22Rv1 (cell line): ENCODE results near the gene MYRIP.
"Not testable (repeated sequence)": the region's sequence is repeated elsewhere in the genome, so short reads cannot be mapped to it uniquely, and the experiment has no call there.

Source experiments
- H3K27ac ChIP-seq: fragments of 450-650 bp; 2 replicates; pipeline ENCODE4 v1.5.1; 2017
- ZFX ChIP-seq: fragments of 450-650 bp; IDR thresholded peaks from 2 replicates; pipeline ENCODE4 v1.6.1; 2017; ENCODE audit warnings: antibody characterized with exemption, borderline replicate concordance
- TF ChIP-seq, protein P1 (sequence below): fragments of 450-650 bp; IDR thresholded peaks from 2 replicates; pipeline ENCODE4 v1.5.1; 2017; ENCODE audit warnings: mild to moderate bottlenecking

The MYRIP gene

DNA sequence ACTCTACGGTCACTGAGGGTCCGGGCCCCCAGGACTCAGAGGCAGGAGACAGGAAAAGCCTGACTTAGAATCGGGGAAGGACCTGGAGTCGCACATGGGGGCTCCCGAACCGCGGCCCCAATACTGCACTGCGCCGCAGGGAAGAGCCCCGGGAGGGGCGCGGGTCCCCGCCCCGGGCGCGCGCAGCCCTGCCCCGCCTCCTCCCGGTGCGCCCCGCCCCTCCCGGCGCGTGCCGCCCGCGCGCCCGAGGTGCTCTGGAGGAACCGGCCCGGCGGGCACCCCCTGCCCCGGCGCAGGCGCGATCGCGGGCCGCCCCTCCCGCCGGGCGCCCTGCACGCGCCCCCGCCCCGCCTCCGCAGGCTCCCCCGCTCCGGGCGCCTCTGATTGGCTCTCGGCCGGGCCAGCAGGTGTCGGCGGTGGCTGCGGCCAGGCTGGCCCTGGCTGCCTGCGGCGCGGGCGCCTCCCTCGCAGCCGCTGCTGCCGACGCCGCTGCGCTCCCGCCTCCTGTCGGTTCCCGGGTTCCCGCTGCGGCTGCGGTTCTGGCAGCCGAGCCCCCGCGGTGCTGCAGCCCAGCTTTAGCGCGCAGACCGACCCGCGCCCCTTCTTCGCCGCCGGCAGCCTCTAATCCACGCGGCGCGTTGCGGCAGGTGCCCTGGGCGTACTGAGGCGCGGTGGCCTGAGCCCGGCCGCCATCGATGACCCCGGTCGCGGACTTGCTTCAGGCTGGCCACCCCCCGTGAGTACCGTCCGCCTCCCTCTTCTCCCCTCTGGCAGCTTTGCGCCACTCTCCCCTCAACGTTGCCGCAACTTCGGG, at the start of gene MYRIP:
TSS of gene MYRIP (plus strand) at position 429 of the 814 bp plus-strand sequence. CDS start 91,208 bp downstream, outside the sequence.
- peak within 1 kb of the TSS; percentile 15; the same call in 1 of the 2 replicates for H3K27ac ChIP-seq
- TF ChIP-seq, protein P1, sequence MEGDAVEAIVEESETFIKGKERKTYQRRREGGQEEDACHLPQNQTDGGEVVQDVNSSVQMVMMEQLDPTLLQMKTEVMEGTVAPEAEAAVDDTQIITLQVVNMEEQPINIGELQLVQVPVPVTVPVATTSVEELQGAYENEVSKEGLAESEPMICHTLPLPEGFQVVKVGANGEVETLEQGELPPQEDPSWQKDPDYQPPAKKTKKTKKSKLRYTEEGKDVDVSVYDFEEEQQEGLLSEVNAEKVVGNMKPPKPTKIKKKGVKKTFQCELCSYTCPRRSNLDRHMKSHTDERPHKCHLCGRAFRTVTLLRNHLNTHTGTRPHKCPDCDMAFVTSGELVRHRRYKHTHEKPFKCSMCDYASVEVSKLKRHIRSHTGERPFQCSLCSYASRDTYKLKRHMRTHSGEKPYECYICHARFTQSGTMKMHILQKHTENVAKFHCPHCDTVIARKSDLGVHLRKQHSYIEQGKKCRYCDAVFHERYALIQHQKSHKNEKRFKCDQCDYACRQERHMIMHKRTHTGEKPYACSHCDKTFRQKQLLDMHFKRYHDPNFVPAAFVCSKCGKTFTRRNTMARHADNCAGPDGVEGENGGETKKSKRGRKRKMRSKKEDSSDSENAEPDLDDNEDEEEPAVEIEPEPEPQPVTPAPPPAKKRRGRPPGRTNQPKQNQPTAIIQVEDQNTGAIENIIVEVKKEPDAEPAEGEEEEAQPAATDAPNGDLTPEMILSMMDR = peak; percentile 25
- TF ChIP-seq ZFX = no peak

DNA sequence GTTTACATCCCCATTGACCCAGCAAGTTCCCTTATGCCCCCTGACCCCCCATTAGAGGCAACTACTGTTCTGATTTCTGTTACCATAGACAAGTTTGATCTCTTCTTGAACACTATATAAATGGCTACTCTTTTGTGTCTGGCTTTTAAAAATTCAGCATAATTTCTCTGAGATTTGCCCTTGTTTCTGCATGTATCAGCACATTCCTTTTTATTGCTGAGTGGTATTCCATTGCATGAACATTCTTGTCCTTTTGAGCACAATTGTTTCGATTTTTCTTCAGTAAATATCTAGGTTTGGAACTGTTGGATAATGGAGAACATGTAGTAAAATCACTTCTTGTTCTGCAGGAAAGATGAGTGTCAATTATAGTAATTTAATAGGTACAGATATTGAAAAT, 49.1 kb upstream of the MYRIP start:
- no peak for TF ChIP-seq ZFX
- TF ChIP-seq, protein P1 = no peak
- H3K27ac ChIP-seq = no peak overlapping the region

DNA sequence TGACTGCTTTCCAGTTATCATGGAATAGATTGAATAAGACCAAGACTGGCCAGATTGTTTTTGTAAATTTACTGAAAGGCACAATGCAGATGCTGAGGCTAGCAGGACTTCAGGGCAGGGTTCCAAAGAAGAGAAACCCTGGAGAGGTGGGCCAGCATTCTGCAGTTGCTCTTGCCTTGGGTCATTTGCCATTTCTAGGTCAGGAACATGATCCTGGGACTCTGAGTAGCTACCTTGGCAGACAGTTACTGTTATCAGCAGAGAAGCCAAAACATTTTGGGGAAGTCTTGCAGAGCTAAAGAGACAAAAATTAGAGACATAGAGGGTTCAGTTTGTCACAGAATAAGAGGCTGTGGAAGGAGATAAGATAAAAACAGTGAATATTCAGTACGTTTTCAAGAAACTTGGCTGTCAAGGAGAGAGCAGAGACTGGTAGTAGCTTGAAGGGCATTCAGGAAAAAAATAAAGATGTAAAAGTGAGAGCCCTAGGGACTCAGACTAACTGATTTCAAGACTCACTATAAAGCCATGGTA, 46.8 kb upstream of the MYRIP start:
- no peak overlapping the region for H3K27ac ChIP-seq
- TF ChIP-seq, protein P1 = no peak
- no peak for TF ChIP-seq ZFX

DNA sequence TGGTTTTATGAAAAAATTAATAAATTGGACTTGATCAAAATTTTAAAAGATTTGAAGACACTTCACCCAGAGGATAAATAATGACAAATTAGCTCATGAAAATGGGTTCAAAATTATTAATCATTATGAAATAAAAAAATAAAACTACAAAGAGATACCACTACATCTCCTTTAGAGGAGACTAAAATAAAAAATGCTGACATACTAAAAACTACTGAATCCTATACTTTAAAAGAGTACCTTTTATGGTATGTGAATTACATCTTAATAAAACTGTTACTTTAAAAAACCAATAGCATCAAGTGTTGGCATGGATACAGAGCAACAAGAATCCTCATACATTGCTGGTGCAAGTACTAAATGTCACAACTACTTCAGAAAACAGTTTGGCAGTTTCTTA, 46.0 kb upstream of the MYRIP start:
- no peak overlapping the region for H3K27ac ChIP-seq
- TF ChIP-seq, protein P1 = no peak
- no peak for TF ChIP-seq ZFX

DNA sequence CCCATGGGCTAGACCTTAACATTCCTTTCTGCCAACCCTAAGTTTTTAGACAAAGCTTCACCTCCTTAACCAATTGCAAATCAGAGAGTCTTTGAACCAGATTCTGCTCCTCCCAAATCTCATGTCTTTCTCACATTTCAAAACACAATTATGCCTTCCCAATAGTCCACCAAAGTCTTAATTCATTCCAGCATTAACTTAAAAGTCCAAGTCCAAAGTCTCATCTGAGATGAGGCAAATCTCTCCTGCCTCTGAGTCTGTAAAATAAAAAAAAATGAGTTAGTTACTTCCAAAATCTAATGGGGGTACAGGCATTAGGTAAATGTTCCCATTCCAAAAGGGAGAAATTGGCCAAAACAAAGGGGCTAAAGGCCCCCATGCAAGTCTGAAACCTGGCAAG, 43.8 kb upstream of the MYRIP start:
- no peak for TF ChIP-seq ZFX
- TF ChIP-seq, protein P1 = no peak
- H3K27ac ChIP-seq = no peak overlapping the region

DNA sequence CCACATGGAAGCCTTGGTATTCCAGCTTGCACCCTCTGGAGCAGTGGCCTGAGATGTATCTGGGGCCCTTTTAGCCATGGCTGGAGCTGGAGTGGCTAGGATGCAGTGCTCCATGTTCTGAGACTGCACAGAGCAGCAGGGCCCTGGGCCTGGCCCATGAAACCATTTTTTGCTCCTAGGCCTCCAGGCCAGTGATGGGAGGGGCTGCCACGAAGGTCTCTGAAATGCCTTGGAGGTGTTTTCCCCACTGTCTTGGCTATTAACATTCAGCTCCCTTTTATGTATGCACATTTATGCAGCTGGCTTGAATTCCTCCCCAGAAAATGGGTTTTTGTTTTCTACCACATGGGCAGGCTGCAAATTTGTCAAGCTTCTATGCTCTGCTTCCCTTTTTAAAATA, 43.0 kb upstream of the MYRIP start:
- TF ChIP-seq, protein P1 = no peak
- TF ChIP-seq ZFX = no peak
- H3K27ac ChIP-seq = no peak overlapping the region

DNA sequence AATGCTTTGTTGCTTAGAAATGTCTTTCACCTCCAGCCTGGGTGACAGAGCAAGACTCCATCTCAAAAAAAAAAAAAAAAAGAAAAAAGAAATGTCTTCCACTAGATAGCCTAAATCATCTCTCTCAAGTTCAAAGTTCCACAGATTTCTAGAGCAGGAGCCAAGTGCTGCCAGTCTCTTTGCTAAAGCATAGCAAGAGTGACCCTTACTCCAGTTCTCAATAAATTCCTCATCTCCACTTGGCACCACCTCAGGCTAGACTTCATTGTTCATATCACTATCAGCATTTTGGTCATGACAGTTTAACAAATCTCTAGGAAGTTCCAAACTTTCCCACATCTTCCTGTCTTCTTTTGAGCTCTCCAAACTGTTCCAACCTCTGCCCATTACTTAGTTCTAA, 42.5 kb upstream of the MYRIP start:
- not testable (repeated sequence) for H3K27ac ChIP-seq

DNA sequence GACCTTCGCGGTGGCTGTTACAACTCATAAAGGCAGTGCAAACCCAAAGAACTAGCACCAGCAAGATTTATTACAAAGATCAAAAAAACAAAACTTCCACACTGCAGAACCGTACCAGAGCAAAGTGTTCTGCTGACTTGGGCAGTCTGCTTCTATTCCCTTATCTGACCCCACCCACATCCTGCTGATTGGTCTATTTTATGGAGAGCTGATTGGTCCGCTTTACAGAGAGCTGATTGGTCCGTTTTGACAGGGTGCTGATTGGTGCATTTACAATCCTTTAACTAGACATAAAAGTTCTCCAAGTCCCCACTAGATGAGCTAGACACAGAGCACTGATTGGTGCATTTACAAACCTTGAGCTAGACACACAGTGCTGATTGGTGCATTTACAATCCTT, 31.2 kb upstream of the MYRIP start:
- not testable (repeated sequence) for H3K27ac ChIP-seq
